SK-N-SH (cell line): ENCODE results near the gene ZMYND8. TPM values are rescaled to one million over a fixed set of nuclear protein-coding genes. Genes with fewer than 3 reads are reported as not detected.

Source experiments
- CTCF ChIA-PET: fragments of 300-600, 350-600 bp; formaldehyde crosslinking; extraction: SDS; loops from one replicate; lab custom pipeline; 2021; lab: Yijun Ruan, JAX
- POLR2A ChIA-PET: fragments of 350-600 bp; sonication (Branson Sonifier 250); formaldehyde crosslinking; extraction: SDS; loops from one replicate; lab custom pipeline; 2020; ENCODE audit warnings: antibody characterized with exemption, inconsistent platforms; lab: Yijun Ruan, JAX
- DNase-seq: peaks from one replicate; pipeline ENCODE4 v3.0.0; 2012
- H2AFZ ChIP-seq: fragments of 200-600 bp; sonication (generic); 2 replicates; pipeline ENCODE4 v1.8.1; 2016; ENCODE audit warnings: antibody characterized with exemption, mild to moderate bottlenecking, low read depth
- H3F3A ChIP-seq: fragments of 200-600 bp; sonication (generic); replicated peaks from 2 replicates; pipeline ENCODE3; 2016; ENCODE audit warnings: antibody characterized with exemption, mild to moderate bottlenecking; ENCODE audit not compliant: insufficient read depth
- H3K27ac ChIP-seq, 2 experiments: fragments of 200-500 bp in 1 of 2; fragments of 200-600 bp in 1 of 2; sonication (Bioruptor generic) in 1 of 2; sonication (generic), shearing (Covaris generic) in 1 of 2; 2 replicates each; pipeline versions ENCODE4 v1.5.1 to v1.6.1; 2014 to 2016; ENCODE audit warnings: low read depth in 2 of 2, inconsistent platforms in 1 of 2, low read length in 1 of 2, mild to moderate bottlenecking in 1 of 2, mixed read lengths in 1 of 2
- H3K27me3 ChIP-seq: fragments of 200-600 bp; sonication (generic), shearing (Covaris generic); 2 replicates; pipeline ENCODE4 v1.6.1; 2016; ENCODE audit warnings: mixed run types; ENCODE audit not compliant: insufficient read depth
- H3K36me3 ChIP-seq, 2 experiments: fragments of 200-500 bp in 1 of 2; fragments of 200-600 bp in 1 of 2; sonication (Bioruptor generic) in 1 of 2; sonication (generic) in 1 of 2; replicated peaks in 1 of 2; 2 replicates each; pipeline versions ENCODE3 to v1.5.1; 2014 to 2016; ENCODE audit warnings: low read length in 1 of 2, mild to moderate bottlenecking in 1 of 2; ENCODE audit not compliant: insufficient read depth in 2 of 2, control insufficient read depth in 1 of 2
- H3K4me1 ChIP-seq, 2 experiments: fragments of 200-500 bp in 1 of 2; fragments of 200-600 bp in 1 of 2; sonication (Bioruptor generic) in 1 of 2; sonication (generic), shearing (Covaris generic) in 1 of 2; 2 replicates each; pipeline versions ENCODE4 v1.5.1 to v1.6.1; 2014 to 2016; ENCODE audit warnings: low read depth in 1 of 2, low read length in 1 of 2, mixed run types in 1 of 2; ENCODE audit not compliant: insufficient read depth in 2 of 2, control insufficient read depth in 1 of 2
- H3K4me2 ChIP-seq: fragments of 200-600 bp; sonication (generic), shearing (Covaris generic); 2 replicates; pipeline ENCODE4 v1.6.1; 2017; ENCODE audit warnings: mixed run types
- H3K4me3 ChIP-seq, 2 experiments: fragments of 200-500 bp in 1 of 2; fragments of 200-600 bp in 1 of 2; sonication (Bioruptor generic) in 1 of 2; sonication (generic), shearing (Covaris generic) in 1 of 2; 2 replicates each; pipeline versions ENCODE4 v1.5.1 to v1.8.1; 2014 to 2016; ENCODE audit warnings: low read depth in 2 of 2, inconsistent platforms in 1 of 2, low read length in 1 of 2, mild to moderate bottlenecking in 1 of 2, mixed read lengths in 1 of 2, moderate library complexity in 1 of 2
- H3K79me2 ChIP-seq: fragments of 200-600 bp; sonication (generic); 2 replicates; pipeline ENCODE4 v1.8.1; 2017; ENCODE audit warnings: mild to moderate bottlenecking; ENCODE audit not compliant: insufficient read depth
- H3K9ac ChIP-seq: fragments of 200-600 bp; sonication (generic); 2 replicates; pipeline ENCODE4 v1.6.1; 2017; ENCODE audit warnings: mixed run types
- H3K9me2 ChIP-seq: fragments of 200-600 bp; sonication (generic); 2 replicates; pipeline ENCODE4 v1.6.1; 2017; ENCODE audit warnings: mixed run types
- H3K9me3 ChIP-seq: fragments of 200-600 bp; sonication (generic); 2 replicates; pipeline ENCODE4 v1.6.1; 2017; ENCODE audit warnings: mixed run types, mild to moderate bottlenecking, moderate library complexity
- H4K20me1 ChIP-seq: fragments of 200-600 bp; sonication (generic); 2 replicates; pipeline ENCODE4 v1.6.1; 2017; ENCODE audit warnings: mild to moderate bottlenecking, mixed run types; ENCODE audit not compliant: insufficient read depth
- CHD2 ChIP-seq: fragments of 150-350 bp; IDR thresholded peaks from 2 replicates; pipeline ENCODE4 v1.6.1; 2018; ENCODE audit warnings: low read length; ENCODE audit not compliant: partially characterized antibody
- CTCF ChIP-seq: fragments of 200-600 bp; sonication (generic); IDR thresholded peaks from 2 replicates; pipeline ENCODE4 v1.6.1; 2017; ENCODE audit warnings: antibody characterized with exemption, mild to moderate bottlenecking, moderate library complexity
- ELF1 ChIP-seq: IDR thresholded peaks from 2 replicates; pipeline ENCODE4 v1.4.0; 2012
- EP300 ChIP-seq, 2 experiments: IDR thresholded peaks; 2 replicates each; pipeline versions ENCODE4 v1.4.0 to v1.6.1; 2012; ENCODE audit warnings: borderline replicate concordance in 1 of 2, low read depth in 1 of 2, low read length in 1 of 2
- EZH2phosphoT487 ChIP-seq: fragments of 200-600 bp; sonication (generic); IDR thresholded peaks from 2 replicates; pipeline ENCODE4 v1.6.1; 2017; ENCODE audit warnings: low read depth, mixed run types, mild to moderate bottlenecking, antibody characterized with exemption, moderate library complexity, borderline replicate concordance
- FOSL2 ChIP-seq: IDR thresholded peaks from 2 replicates; pipeline ENCODE4 v1.4.0; 2012; ENCODE audit warnings: low read depth, mild to moderate bottlenecking, moderate library complexity, borderline replicate concordance
- FOXM1 ChIP-seq: IDR thresholded peaks from 2 replicates; pipeline ENCODE4 v1.4.0; 2012; ENCODE audit warnings: low read depth, mild to moderate bottlenecking
- GABPA ChIP-seq: IDR thresholded peaks from 2 replicates; pipeline ENCODE4 v1.4.0; 2012; ENCODE audit warnings: low read depth, mild to moderate bottlenecking
- GATA2 ChIP-seq: sonication (generic); formaldehyde crosslinking; IDR thresholded peaks from 2 replicates; pipeline ENCODE4 v1.5.0; 2020; ENCODE audit warnings: mild to moderate bottlenecking, missing genetic modification reagents
- IRF3 ChIP-seq: fragments of 150-350 bp; IDR thresholded peaks from 2 replicates; pipeline ENCODE4 v1.6.1; 2016; ENCODE audit warnings: mild to moderate bottlenecking, low read depth, low read length
- MAX ChIP-seq: IDR thresholded peaks from 2 replicates; pipeline ENCODE4 v1.4.0; 2012; ENCODE audit warnings: low read depth
- NFIC ChIP-seq: IDR thresholded peaks from 2 replicates; pipeline ENCODE4 v1.4.0; 2012; ENCODE audit warnings: borderline replicate concordance
- NRF1 ChIP-seq: IDR thresholded peaks from 2 replicates; pipeline ENCODE4 v1.6.1; 2012; ENCODE audit warnings: low read depth, mild to moderate bottlenecking, low read length
- RAD21 ChIP-seq: IDR thresholded peaks from 2 replicates; pipeline ENCODE4 v1.6.1; 2012; ENCODE audit warnings: mild to moderate bottlenecking, low read length
- RXRA ChIP-seq: IDR thresholded peaks from 2 replicates; pipeline ENCODE4 v1.4.0; 2012; ENCODE audit warnings: low read depth, mild to moderate bottlenecking, borderline replicate concordance
- TAF1 ChIP-seq: IDR thresholded peaks from 2 replicates; pipeline ENCODE4 v1.6.1; 2012; ENCODE audit warnings: low read depth, mild to moderate bottlenecking, low read length, moderate library complexity, borderline replicate concordance
- TCF12 ChIP-seq: IDR thresholded peaks from 2 replicates; pipeline ENCODE4 v1.4.0; 2012
- YY1 ChIP-seq: IDR thresholded peaks from 2 replicates; pipeline ENCODE4 v1.4.0; 2012; ENCODE audit warnings: low read depth, mild to moderate bottlenecking
- WGBS: methylation state at CpG from one replicate; pipeline ENCODE4 v1.1.6; 2017; ENCODE audit warnings: low lambda C conversion rate; 5-methylcytosine and 5-hydroxymethylcytosine counted together
- polyA plus RNA-seq, 3 experiments: library from polyadenylated mRNA; depleted of rRNA; stranded (reverse); fragments of >200 nt; gene quantifications; 2 replicates each; pipeline ENCODE4 v1.2.3, GENCODE V29; 2012
- TF ChIP-seq, protein P1 (sequence below): IDR thresholded peaks from 2 replicates; pipeline ENCODE4; 2012
- TF ChIP-seq, protein P2 (sequence below): IDR thresholded peaks from 2 replicates; pipeline ENCODE4 v1.4.0; 2012; ENCODE audit warnings: low read depth, borderline replicate concordance

Gene ZMYND8
- polyA plus RNA-seq, 1 of the 3 experiments (the other 2 are of a cell fraction): 25.3 TPM

DNA sequence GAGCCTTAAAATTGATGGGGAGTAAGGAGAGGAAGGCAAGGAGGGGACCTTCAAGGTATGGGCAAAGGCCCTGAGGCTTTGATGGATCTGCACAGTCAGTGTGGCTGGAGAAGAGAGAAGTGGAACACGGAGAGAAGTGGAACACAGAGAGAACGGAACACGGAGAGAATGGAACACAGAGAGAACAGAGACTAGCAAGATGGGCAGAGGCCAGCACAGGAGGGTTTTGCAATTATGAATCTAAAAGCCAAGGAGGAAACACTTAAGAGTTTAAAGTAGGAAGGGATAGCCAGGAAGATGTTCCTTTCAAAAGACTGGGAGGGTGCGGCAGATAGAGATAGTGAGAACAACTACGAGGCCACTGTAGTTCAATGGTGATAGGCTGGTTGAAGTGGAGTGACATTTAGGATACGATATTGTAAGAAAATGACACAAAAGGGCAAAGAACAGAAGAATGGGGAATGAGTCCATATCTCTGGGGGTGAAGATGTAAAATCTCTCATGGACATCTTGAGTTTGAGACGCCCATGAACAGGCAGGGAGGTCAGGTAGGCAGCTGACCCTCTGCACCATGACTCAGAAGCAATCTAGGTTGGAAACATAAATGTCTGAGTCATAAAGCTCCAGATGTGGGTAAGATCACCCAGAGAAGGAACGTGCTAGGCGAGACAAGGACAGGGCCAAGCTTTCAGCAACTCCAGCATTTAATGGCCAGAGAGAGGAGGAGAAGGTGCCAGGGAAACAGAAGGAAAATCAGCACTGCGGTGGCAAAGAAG, 25.4 kb downstream of the ZMYND8 start (continued):
- TF ChIP-seq EP300 (IDR thresholded peaks at IDR 0.05; ENCODE audit: borderline replicate concordance in 1 of 2, low read depth in 1 of 2, low read length in 1 of 2): peak in 1 of 2 experiments; percentile 54; a peak in 1 of 4 replicates
- TF ChIP-seq TCF12: peak; percentile 92
- 0 out of 2 replicates have a peak, but pooled peaks have one; percentile 51 for TF ChIP-seq MAX
- TF ChIP-seq, protein P1, sequence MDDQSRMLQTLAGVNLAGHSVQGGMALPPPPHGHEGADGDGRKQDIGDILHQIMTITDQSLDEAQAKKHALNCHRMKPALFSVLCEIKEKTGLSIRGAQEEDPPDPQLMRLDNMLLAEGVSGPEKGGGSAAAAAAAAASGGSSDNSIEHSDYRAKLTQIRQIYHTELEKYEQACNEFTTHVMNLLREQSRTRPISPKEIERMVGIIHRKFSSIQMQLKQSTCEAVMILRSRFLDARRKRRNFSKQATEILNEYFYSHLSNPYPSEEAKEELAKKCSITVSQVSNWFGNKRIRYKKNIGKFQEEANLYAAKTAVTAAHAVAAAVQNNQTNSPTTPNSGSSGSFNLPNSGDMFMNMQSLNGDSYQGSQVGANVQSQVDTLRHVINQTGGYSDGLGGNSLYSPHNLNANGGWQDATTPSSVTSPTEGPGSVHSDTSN: peak; percentile 41
- no peak for TF ChIP-seq IRF3
- TF ChIP-seq TAF1: no peak
- no peak for TF ChIP-seq YY1
- TF ChIP-seq CHD2: no peak
- no peak for TF ChIP-seq RAD21
- peak; percentile 87; the same call in 1 of the 2 replicates for TF ChIP-seq RXRA
- peak; percentile 91 for TF ChIP-seq FOSL2

DNA sequence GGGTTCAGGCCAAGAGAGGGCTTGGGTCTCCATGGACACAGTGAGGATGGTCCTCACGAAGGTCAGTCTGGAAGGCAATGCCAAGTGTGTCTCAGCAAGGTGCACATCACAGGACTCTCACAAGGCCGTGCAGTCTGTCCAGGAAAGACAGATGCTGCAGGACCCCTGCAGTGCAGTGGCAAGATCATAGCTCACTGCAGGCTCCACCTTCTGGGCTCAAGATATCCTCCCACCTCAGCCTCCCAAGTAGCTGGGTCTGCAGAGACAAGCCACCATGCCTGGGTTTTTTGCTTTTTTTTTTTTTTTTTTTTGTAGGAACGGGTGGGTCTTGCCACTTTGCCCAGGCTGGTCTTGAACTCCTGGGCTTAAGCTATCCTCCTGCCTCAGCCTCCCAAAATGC, 26.4 kb downstream of the ZMYND8 start:
- Histone ChIP-seq H3K9ac (no peak overlapping the region), H3K9me3 (no peaks in the 10 kb centered on the region), H2AFZ (no peak overlapping the region), H3K9me2 (no peaks in the 10 kb centered on the region), H3K4me1 (peaks cover 22 to 27% of the 10 kb centered on the region in 2 experiments; a peak in 3 of 4 replicates), H3F3A (peaks cover 43% of the 10 kb centered on the region), H3K4me2 (no peak overlapping the region), H3K27ac (peak overlapping the region in 1 of 2 experiments; percentile 3; a peak in 1 of 4 replicates), H3K79me2 (peaks cover 90% of the 10 kb centered on the region), H4K20me1 (no peaks in the 10 kb centered on the region; the same call in 1 of the 2 replicates), H3K27me3 (no peaks in the 10 kb centered on the region), H3K36me3 (peaks cover 0 to 16% of the 10 kb centered on the region in 2 experiments), H3K4me3 (no peak overlapping the region)
- no peak for DNase-seq
- WGBS: 89% methylated on average over 2 of the region's 3 CpGs
- ChIA-PET CTCF (interaction anchor here (1.4 kb wide), 2 partner anchors 20 to 38 kb away, joined by 3 to 5 read pairs; no protein-coding TSS in a partner anchor), POLR2A (interaction anchor here (1.3 kb wide), 1 partner anchor 29 kb away, joined by 4 read pairs; no protein-coding TSS in a partner anchor)
- TF ChIP-seq NFIC (no peak), EZH2phosphoT487 (no peak), NRF1 (no peak), RXRA (no peak), FOXM1 (no peak), CHD2 (no peak), MAX (no peak), GATA2 (CRISPR knock-in tag) (no peak), IRF3 (no peak), ELF1 (no peak), CTCF (no peak), GABPA (no peak), TAF1 (no peak)
- TF ChIP-seq, protein P2, sequence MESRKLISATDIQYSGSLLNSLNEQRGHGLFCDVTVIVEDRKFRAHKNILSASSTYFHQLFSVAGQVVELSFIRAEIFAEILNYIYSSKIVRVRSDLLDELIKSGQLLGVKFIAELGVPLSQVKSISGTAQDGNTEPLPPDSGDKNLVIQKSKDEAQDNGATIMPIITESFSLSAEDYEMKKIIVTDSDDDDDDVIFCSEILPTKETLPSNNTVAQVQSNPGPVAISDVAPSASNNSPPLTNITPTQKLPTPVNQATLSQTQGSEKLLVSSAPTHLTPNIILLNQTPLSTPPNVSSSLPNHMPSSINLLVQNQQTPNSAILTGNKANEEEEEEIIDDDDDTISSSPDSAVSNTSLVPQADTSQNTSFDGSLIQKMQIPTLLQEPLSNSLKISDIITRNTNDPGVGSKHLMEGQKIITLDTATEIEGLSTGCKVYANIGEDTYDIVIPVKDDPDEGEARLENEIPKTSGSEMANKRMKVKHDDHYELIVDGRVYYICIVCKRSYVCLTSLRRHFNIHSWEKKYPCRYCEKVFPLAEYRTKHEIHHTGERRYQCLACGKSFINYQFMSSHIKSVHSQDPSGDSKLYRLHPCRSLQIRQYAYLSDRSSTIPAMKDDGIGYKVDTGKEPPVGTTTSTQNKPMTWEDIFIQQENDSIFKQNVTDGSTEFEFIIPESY: no peak
